ENCODE measurements around the gene PXN.
"Not testable (repeated sequence)": the region's sequence is repeated elsewhere in the genome, so short reads cannot be mapped to it uniquely, and the experiment has no call there.

- TF ChIP-seq POLR2A (IDR thresholded peaks at IDR 0.05) = not testable (repeated sequence)
- TF ChIP-seq, protein P1, sequence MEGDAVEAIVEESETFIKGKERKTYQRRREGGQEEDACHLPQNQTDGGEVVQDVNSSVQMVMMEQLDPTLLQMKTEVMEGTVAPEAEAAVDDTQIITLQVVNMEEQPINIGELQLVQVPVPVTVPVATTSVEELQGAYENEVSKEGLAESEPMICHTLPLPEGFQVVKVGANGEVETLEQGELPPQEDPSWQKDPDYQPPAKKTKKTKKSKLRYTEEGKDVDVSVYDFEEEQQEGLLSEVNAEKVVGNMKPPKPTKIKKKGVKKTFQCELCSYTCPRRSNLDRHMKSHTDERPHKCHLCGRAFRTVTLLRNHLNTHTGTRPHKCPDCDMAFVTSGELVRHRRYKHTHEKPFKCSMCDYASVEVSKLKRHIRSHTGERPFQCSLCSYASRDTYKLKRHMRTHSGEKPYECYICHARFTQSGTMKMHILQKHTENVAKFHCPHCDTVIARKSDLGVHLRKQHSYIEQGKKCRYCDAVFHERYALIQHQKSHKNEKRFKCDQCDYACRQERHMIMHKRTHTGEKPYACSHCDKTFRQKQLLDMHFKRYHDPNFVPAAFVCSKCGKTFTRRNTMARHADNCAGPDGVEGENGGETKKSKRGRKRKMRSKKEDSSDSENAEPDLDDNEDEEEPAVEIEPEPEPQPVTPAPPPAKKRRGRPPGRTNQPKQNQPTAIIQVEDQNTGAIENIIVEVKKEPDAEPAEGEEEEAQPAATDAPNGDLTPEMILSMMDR (IDR thresholded peaks at IDR 0.05) = not testable (repeated sequence)
These were observed 18.8 kb downstream of the PXN start for GRCh38 chr12:120246705-120247104.

Measured in body of pancreas (tissue), 4 donors.